Ascending aorta (tissue), 2 donors: ENCODE results near the gene TWIST2. TPM values are rescaled to one million over a fixed set of nuclear protein-coding genes. Genes with fewer than 3 reads are reported as not detected.

ENCODE experiments used
- DNase-seq, 2 donors: peaks; one replicate each; pipeline ENCODE4 v3.0.0-alpha.2; 2019; ENCODE audit warnings: low spot score in 2 of 2
- H3K27ac ChIP-seq, 2 donors: fragments of 200-600 bp; sonication (generic); one replicate each; pipeline ENCODE4 v1.5.1; 2016 to 2017; ENCODE audit warnings: mild to moderate bottlenecking in 1 of 2
- H3K27me3 ChIP-seq: fragments of 200-600 bp; sonication (generic); one replicate; pipeline ENCODE4 v1.5.1; 2017
- H3K36me3 ChIP-seq, 2 donors: fragments of 200-600 bp; sonication (generic); one replicate each; pipeline ENCODE4 v1.5.1; 2016
- H3K4me1 ChIP-seq, 2 donors: fragments of 200-600 bp; sonication (generic); one replicate each; pipeline ENCODE4 v1.5.1; 2016 to 2017; ENCODE audit warnings: mild to moderate bottlenecking in 1 of 2
- H3K4me3 ChIP-seq, 2 donors: fragments of 200-600 bp; sonication (generic); one replicate each; pipeline ENCODE4 v1.5.1; 2016 to 2017; ENCODE audit warnings: mild to moderate bottlenecking in 1 of 2
- H3K9me3 ChIP-seq, 2 donors: fragments of 200-600 bp; sonication (generic); one replicate each; pipeline ENCODE4 v1.5.1; 2016
- intact Hi-C: fragments of 100-400 bp; cut with DNase I; formaldehyde crosslinking; loops from one replicate; pipeline ENCODE4 v1.15.1; 2023
- total RNA-seq: library from RNA; depleted of rRNA; stranded (reverse); fragments of >200 nt; gene quantifications from one replicate; pipeline ENCODE4 v1.1.0, GENCODE V29; 2016
- TF ChIP-seq, protein P1 (sequence below), 3 experiments: fragments of 200-600 bp in 2 of 3; fragments of 450-650 bp in 1 of 3; sonication (generic) in 2 of 3; IDR thresholded peaks; one replicate each; pipeline ENCODE4 v1.5.1; 2016 to 2019; ENCODE audit warnings: antibody characterized with exemption in 3 of 3, mild to moderate bottlenecking in 1 of 3, moderate library complexity in 1 of 3

TWIST2 gene
- total RNA-seq, 1 donor from 2014 or later: 108 TPM

DNA sequence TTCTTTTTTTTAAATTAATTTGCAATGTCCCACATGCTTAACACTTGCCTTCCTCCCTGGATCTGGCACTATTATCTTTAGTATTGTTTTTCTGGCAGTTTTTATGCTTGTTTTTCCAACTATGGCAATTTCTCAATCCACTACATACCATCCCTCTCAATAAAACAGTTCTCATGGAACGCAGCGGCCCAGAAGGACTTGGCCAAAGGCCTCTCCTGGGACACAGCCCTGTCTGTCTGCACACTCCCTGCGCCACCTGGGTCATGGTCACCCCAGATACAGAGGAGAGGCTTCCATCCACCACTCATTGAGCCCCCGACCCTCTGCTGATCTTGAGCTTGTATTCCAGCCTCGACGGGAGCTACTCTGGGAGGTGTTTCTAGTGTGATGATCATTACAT is 91.2 kb downstream of the TWIST2 start:
- H3K9me3 ChIP-seq: no peaks in the 10 kb centered on the region
- no peak overlapping the region for H3K4me3 ChIP-seq
- no peaks in the 10 kb centered on the region for H3K36me3 ChIP-seq
- intact Hi-C loops: no loop called here
- H3K27ac ChIP-seq: no peak overlapping the region
- TF ChIP-seq, protein P1, sequence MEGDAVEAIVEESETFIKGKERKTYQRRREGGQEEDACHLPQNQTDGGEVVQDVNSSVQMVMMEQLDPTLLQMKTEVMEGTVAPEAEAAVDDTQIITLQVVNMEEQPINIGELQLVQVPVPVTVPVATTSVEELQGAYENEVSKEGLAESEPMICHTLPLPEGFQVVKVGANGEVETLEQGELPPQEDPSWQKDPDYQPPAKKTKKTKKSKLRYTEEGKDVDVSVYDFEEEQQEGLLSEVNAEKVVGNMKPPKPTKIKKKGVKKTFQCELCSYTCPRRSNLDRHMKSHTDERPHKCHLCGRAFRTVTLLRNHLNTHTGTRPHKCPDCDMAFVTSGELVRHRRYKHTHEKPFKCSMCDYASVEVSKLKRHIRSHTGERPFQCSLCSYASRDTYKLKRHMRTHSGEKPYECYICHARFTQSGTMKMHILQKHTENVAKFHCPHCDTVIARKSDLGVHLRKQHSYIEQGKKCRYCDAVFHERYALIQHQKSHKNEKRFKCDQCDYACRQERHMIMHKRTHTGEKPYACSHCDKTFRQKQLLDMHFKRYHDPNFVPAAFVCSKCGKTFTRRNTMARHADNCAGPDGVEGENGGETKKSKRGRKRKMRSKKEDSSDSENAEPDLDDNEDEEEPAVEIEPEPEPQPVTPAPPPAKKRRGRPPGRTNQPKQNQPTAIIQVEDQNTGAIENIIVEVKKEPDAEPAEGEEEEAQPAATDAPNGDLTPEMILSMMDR (IDR thresholded peaks at IDR 0.05): no peak
- no peaks in the 10 kb centered on the region for H3K4me1 ChIP-seq
- H3K27me3 ChIP-seq: no peaks in the 10 kb centered on the region
- DNase-seq: peak in 1 of 2 donors; percentile 66

- intact Hi-C loops: no loop called here
Observed at GRCh38 chr2:238939521-238940403, 91.9 kb downstream of the TWIST2 start.

DNA sequence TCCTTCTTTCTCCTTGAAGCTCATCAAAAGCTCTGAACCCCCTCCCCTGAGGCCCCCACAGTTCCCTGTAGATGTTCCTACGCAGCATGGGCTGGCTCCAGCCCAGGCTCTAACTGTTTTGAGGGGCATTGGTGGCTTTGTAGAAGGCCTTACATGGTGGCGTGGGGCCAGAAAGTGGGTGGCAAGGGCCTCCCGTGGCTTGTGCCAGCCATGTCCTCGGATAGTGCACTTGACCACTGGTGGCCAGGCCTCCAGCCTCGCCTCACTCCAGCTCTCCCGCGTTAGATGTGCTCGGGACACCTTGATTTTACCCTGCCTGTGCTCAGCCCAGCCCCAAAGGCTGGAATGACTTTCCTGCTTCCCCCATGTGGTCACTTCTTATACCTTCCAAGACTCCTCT is 92.9 kb downstream of the TWIST2 start:
- H3K4me3 ChIP-seq: no peak overlapping the region
- H3K27me3 ChIP-seq: no peaks in the 10 kb centered on the region
- no peak overlapping the region for H3K27ac ChIP-seq
- no peaks in the 10 kb centered on the region for H3K4me1 ChIP-seq
- no peaks in the 10 kb centered on the region for H3K36me3 ChIP-seq
- no peaks in the 10 kb centered on the region for H3K9me3 ChIP-seq
- intact Hi-C loops: no loop called here
- TF ChIP-seq, protein P1 (IDR thresholded peaks at IDR 0.05): no peak
- DNase-seq: no peak

More at GRCh38 chr2:238939521-238940403, 91.9 kb downstream of the TWIST2 start:
- DNase-seq: peak in 1 of 2 donors; percentile 53
- Histone ChIP-seq H3K27ac (no peak overlapping the region), H3K9me3 (no peaks in the 10 kb centered on the region), H3K4me3 (no peak overlapping the region), H3K27me3 (no peaks in the 10 kb centered on the region), H3K4me1 (no peaks in the 10 kb centered on the region), H3K36me3 (no peaks in the 10 kb centered on the region)
- TF ChIP-seq, protein P1 (IDR thresholded peaks at IDR 0.05): no peak

DNA sequence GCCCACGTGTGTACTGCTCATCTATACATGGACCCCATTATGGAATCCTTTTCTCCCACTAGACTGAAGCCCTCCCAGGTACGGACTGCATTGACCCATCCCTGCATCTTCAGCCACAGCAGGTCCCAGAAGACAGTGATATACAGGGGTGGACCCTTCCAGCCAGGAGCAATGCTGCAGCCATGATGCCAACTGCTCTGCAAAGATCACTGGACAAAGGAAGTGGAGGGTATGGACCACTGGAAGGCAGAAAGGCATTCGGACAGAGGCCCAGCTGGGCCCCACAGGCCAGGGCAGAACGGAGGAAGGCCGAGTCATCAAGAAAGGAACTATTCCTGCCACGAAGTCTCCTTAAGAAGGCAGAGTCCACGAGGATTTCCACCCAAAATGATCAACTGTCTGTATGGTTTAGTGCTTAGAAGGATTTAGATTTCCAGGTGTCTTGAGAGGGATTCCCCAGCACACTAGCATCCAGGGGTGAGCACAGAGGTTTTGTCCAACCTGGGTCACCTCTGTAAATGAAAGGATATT is 93.4 kb downstream of the TWIST2 start:
- DNase-seq: no peak
- Histone ChIP-seq H3K27me3 (no peaks in the 10 kb centered on the region), H3K36me3 (no peaks in the 10 kb centered on the region), H3K9me3 (no peaks in the 10 kb centered on the region), H3K4me3 (no peak overlapping the region), H3K4me1 (no peaks in the 10 kb centered on the region), H3K27ac (no peak overlapping the region)
- TF ChIP-seq, protein P1 (IDR thresholded peaks at IDR 0.05): no peak
- intact Hi-C loops: no loop called here

- no peaks in the 10 kb centered on the region for H3K4me1 ChIP-seq
- TF ChIP-seq, protein P1 (IDR thresholded peaks at IDR 0.05): no peak
- intact Hi-C loops: no loop called here
- H3K36me3 ChIP-seq: no peaks in the 10 kb centered on the region
- DNase-seq: peak in 1 of 2 donors; percentile 52
- H3K27ac ChIP-seq: no peak overlapping the region
- no peaks in the 10 kb centered on the region for H3K9me3 ChIP-seq
- no peaks in the 10 kb centered on the region for H3K27me3 ChIP-seq
- H3K4me3 ChIP-seq: no peak overlapping the region
Observed at GRCh38 chr2:238942080-238942725, 94.3 kb downstream of the TWIST2 start.
